Right lung (tissue), 5 donors: ENCODE results near the gene DNLZ. TPM values are rescaled to one million over a fixed set of nuclear protein-coding genes. Genes with fewer than 3 reads are reported as not detected.
"Not testable (repeated sequence)": the region's sequence is repeated elsewhere in the genome, so short reads cannot be mapped to it uniquely, and the experiment has no call there.

Source experiments
- DNase-seq, 2 donors: peaks; one replicate each; pipeline ENCODE4 v3.0.0-alpha.2; 2013
- polyA plus RNA-seq, 5 donors: library from polyadenylated mRNA; unstranded; fragments of 120-200 nt; gene quantifications; one replicate each; pipeline versions ENCODE4 v1.2.1 to v1.2.3, GENCODE V29; 2013; ENCODE audit warnings: inconsistent platforms in 1 of 5, low replicate concordance in 1 of 5; ENCODE audit not compliant: insufficient read length in 5 of 5, insufficient read depth in 1 of 5

Gene DNLZ
- polyA plus RNA-seq, 5 donors = 3.6 to 13.8 (median 5.8) TPM

GRCh38 chr9:136333486-136333885 lies 30.1 kb downstream of the DNLZ start:
- no peak for DNase-seq

GRCh38 chr9:136333045-136333444 lies 30.5 kb downstream of the DNLZ start:
- DNase-seq = no peak

- DNase-seq = no peak
These were observed 31.0 kb downstream of the DNLZ start for GRCh38 chr9:136332482-136332983.

DNA sequence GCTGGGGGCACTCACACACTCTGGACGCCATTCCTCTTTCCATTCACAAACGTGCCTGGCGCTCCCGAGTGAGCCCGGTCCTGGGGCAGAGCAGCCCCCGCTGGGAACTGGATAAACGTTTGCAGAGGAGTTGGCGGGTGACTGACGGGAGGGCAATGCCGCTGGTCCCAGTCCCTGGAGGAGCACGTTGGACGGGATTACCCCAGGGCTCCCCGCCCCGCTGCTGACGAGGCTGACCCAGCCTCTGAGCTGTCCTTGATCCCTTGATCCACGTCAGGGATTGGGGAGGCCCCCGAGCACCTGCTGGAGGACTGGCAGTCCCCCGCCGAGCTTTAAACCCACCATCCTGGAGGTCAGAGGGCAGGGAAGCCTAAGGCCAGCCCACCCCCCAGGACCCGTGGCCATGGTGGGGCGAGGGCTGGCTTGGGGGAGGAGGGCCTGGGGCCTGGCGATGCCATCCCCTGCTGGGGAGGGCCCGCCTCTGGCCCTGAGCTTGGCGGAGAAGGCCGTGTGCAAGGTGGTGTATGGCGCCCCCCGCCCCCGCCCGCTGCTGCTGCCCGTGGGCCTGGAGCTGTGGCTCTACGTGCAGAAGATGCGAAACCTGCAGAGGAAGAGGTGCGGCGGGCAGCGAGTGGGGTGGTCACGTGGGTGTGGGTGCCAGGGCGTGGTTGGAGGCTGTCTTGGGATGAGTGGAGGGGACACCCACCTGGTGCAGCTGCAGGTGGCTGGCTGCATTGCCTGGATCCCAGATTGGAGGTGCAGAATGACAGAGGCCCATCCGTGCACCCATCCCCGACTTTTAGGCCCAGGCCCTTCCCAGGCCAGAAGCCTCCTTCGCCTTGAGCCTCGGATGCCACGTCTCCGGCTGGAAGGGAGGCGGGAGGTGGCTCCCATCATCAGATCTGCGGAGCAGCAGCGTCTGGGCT lies 31.7 kb downstream of the DNLZ start:
- DNase-seq = no peak

- DNase-seq = no peak
These were observed 32.5 kb downstream of the DNLZ start for GRCh38 chr9:136331030-136331429.

GRCh38 chr9:136330406-136330990 lies 33.0 kb downstream of the DNLZ start:
- DNase-seq = no peak

GRCh38 chr9:136329636-136330405 lies 33.7 kb downstream of the DNLZ start:
- no peak for DNase-seq

DNA sequence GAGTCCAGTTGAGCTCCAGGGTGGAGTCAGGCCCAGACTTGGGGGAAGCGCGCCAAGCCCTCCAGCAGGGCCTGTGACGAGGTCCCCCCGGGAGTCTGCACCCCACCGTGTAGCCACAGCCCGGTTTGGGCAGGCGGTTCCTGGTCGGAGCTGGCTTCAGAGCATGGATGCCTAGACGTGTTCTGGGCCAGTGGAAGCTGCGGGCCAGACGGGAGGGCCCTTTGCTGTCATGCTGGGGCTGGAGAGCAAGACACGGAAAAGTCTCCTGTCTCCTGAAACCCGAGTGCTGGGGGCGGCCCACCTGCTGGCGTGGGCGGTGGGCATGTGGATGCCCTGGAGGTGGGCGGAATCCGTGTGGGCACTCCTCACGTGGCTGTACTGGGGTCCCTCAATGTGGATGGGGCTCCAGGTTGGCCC lies 34.3 kb downstream of the DNLZ start:
- DNase-seq = no peak

GRCh38 chr9:136328622-136329041 lies 34.9 kb downstream of the DNLZ start:
- DNase-seq = peak; percentile 69 to 74

DNA sequence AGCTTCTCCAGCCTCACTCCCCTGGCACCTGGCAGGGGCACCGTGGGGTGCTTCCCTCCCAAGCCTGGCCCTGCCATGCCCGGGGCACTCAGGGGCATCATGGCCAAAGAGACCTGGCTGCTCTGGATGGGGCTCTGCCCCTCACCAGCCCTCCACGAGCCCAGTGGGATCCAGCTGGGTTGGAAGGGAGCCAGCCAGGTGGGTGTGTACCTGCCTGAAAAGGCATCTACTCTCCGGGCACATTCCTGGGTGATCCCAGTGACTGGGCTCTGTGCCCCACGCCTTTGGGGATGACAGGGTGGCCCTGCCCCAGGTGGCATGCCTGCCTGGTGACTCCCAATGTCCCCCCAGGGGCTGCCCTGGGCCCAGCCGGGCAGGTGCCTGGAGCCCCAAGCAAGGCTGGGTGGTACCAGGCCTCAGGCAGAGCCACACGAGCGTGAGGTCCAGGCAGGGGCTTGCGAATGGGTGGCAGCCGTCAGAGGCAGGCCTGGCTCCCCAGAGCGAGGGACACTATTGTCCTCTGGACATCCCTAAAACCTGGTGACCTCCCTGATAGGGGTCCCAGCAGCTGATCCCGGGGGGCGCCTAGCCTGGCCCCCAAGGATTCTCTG lies 35.4 kb downstream of the DNLZ start:
- DNase-seq = no peak

DNA sequence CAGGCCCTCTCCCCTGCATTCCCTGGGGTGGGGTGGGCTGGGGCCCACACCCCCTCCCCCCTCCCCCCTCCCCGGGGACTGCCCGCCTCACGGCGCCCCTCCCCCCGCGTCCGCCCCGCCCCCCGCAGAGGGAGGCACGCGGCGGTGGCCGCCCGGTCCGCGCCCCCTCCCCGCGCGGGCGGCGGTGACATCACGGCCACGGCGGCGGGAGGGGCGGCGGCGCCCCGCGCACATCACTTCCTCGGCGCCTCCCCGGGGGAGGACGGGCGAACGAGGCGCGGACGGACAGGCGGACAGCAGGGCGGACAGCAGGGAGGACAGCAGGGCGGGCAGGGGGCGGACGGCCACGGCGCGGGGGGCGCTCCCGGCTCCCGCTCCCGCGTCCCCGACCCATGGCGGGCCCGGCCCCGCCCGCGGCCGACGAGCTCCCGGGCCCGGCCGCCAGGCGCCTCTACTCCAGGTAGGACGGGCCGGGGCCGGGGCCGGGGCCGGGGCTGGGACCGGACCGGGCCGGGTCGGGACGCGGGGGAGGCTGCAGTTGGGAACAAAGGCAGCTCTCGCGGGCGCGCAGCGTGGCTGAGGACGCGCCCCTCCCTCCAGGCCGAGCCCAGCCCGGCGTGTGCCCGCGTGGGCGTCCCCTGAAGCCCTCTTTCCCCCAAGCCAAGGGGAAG lies 36.1 kb downstream of the DNLZ start, which contains the start of gene GPSM1:
Gene GPSM1, plus strand, starts transcription at position 236 of the 671 bp plus-strand sequence. Its CDS starts 157 bp downstream, at position 393.
- peak; percentile 68 to 69 for DNase-seq

DNA sequence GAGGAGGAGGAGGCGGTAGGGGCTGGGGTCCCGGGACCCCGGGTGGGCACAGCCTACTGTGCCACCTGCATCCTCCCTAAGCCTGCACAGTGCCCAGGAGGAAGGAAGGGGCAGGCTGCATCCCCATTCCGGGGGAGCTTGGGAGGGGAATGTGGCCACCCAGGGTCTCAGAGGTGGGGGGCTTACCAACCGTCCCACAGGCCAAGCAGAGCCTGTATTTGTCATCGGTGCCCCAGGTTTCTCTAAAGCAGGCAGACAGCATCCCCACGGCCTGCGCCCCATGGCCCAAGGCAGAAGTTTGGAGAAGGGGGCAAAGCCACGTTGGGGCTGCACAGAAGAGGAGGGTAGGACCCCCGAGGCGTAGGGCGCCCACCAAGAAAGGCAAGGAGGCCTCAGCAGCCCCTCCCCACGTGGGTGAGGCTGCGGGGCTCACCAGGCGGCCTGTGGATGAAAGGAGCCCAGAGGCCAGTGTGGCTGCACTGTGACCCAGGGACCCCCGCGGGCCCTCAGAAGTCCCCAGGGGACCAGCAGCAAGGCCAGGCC lies 36.7 kb downstream of the DNLZ start:
- DNase-seq = no peak

DNA sequence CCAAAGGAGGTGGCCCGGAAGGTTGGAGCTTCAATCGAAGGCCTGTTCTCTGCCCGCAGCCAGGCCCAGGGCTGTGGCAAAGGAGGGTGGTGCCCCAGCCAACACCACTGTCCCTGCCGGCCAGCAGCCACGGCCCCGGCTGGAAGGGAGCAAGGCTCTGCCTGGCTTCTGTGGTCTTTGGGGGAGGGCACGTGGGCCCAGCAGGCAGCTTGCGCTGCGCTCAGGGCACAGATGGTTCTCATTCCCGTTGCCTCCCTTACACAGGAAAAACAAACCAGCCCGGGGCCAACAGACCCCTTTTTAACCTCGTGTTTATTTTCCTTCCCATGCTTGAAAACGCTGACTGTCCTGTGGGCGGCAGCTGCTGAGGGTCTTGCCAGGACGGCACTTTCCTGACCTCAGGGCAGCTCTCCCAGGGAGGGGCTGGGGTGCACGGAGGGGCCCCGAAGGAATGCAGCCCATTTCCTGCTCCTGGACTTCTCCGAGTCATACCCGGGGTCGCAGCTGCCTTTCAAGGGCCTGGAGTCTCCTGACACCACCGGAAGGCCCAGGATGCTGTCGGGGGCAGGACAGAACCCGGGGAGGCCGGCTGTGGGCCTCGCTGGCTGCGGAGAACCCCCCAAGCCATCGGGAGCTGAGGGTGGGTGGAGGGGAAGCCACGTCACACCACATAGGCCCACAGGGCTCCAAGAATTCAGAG lies 37.3 kb downstream of the DNLZ start:
- peak; percentile 86 to 91 for DNase-seq

- DNase-seq = no peak
These were observed 38.2 kb downstream of the DNLZ start for GRCh38 chr9:136325358-136325757.

- no peak for DNase-seq
These were observed 38.8 kb downstream of the DNLZ start for GRCh38 chr9:136324501-136325300.

GRCh38 chr9:136323371-136323789 lies 40.2 kb downstream of the DNLZ start:
- no peak for DNase-seq

- no peak for DNase-seq
These were observed 40.7 kb downstream of the DNLZ start for GRCh38 chr9:136322756-136323330.

DNA sequence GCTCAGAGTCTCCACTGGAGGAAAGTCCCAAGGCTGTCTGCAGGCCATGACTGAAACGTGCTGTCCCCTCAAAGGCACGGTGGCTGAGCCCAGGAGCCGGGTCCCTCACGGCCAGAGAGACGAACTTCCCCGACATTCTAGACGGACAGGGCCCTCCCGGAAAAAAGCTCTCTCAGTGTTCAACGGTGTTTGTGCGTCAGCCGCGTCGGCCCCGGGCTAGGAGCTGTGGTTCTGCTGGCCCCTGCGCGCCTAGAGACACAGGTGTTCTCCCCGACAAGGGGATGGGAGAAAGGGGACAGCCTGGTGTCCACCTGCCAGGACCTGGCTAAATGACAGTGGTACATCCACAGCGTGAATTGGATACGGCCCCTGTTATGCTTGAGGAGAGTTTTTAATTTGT lies 42.0 kb downstream of the DNLZ start:
- DNase-seq = no peak

DNA sequence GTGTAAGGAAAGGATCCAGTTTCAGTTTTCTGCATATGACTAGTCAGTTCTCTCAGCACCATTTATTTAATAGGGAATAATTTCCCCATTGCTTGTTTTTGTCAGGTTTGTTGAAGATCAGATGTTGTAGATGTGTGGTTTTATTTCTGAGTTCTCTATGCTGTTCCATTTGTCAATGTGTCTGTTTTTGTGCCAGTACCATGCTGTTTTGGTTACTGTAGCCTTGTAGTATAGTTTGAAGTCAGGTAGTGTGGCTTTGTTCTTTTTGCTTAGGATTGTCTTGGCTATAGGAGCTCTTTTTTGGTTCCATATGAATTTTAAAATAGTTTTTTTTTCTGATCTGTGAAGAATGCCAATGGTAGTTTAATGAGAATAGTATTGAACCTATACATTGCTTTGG lies 42.6 kb downstream of the DNLZ start:
- not testable (repeated sequence) for DNase-seq
